AG04449 (cell line): ENCODE measurements around the gene NEURL4.
"Not testable (repeated sequence)": the region's sequence is repeated elsewhere in the genome, so short reads cannot be mapped to it uniquely, and the experiment has no call there.

Experiments used
- CTCF ChIA-PET: fragments of 350-600 bp; formaldehyde crosslinking; extraction: SDS; loops from one replicate; lab custom pipeline; 2021; ENCODE audit warnings: antibody characterized with exemption; lab: Yijun Ruan, JAX
- POLR2A ChIA-PET: fragments of 400-600, 350-600 bp; formaldehyde crosslinking; extraction: SDS; loops from one replicate; lab custom pipeline; 2020; ENCODE audit warnings: antibody characterized with exemption, inconsistent platforms; lab: Yijun Ruan, JAX
- DNase-seq: peaks from one replicate; pipeline ENCODE4 v3.0.0-alpha.2; 2010; ENCODE audit warnings: low read depth, low spot score
- H3K4me3 ChIP-seq: 2 replicates; pipeline ENCODE4 v1.5.1; 2011; ENCODE audit warnings: low read depth, mild to moderate bottlenecking, control low read depth, low read length
- TF ChIP-seq, protein P1 (sequence below): IDR thresholded peaks from one replicate; pipeline ENCODE4 v1.5.1; 2011; ENCODE audit warnings: mild to moderate bottlenecking, moderate library complexity, low read length, control low read depth, inconsistent platforms; ENCODE audit not compliant: insufficient read depth; ENCODE audit errors: missing control alignments

Gene NEURL4

DNA sequence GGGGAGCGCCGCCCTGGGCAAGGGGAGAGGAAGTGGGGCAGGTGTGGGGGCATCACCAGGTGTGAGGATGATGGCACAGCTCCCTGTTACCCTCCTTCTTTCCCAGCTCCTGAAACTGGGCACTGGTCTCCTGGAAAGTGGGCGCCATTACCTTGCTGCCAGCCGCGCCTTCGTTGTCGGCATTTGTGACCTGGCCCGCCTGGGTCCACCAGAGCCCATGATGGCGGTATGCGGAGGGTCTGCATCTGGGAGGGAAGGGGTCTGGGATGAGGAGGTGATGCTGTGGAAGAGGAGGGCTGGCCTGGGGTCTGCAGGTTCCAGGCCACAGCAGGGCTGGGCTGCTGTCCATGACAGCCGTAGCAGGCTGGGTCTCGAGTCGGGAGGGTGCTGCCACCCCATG lies 12.7 kb upstream of the NEURL4 start:
- POLR2A ChIA-PET = interaction anchor here (0.6 to 5.1 kb wide), 2 partner anchors 12 to 231 kb away, joined by 3 to 20 read pairs; no protein-coding TSS in a partner anchor
- DNase-seq = no peak
- no peak overlapping the region for H3K4me3 ChIP-seq
- CTCF ChIA-PET = interaction anchor here (0.9 to 8.6 kb wide), 5 partner anchors 11 to 297 kb away, joined by 3 to 53 read pairs (median 11); partner anchors contain the start of genes NEURL4, SENP3 and SLC2A4
- TF ChIP-seq, protein P1, sequence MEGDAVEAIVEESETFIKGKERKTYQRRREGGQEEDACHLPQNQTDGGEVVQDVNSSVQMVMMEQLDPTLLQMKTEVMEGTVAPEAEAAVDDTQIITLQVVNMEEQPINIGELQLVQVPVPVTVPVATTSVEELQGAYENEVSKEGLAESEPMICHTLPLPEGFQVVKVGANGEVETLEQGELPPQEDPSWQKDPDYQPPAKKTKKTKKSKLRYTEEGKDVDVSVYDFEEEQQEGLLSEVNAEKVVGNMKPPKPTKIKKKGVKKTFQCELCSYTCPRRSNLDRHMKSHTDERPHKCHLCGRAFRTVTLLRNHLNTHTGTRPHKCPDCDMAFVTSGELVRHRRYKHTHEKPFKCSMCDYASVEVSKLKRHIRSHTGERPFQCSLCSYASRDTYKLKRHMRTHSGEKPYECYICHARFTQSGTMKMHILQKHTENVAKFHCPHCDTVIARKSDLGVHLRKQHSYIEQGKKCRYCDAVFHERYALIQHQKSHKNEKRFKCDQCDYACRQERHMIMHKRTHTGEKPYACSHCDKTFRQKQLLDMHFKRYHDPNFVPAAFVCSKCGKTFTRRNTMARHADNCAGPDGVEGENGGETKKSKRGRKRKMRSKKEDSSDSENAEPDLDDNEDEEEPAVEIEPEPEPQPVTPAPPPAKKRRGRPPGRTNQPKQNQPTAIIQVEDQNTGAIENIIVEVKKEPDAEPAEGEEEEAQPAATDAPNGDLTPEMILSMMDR = no peak

GRCh38 chr17:7340179-7340578 lies 11.0 kb upstream of the NEURL4 start:
- ChIA-PET POLR2A (no interaction called here), CTCF (interaction anchor here (0.7 to 3.2 kb wide), 2 partner anchors 220 to 348 kb away, joined by 3 to 11 read pairs; partner anchors contain the start of gene SENP3)
- no peak overlapping the region for H3K4me3 ChIP-seq
- TF ChIP-seq, protein P1 = no peak
- no peak for DNase-seq

DNA sequence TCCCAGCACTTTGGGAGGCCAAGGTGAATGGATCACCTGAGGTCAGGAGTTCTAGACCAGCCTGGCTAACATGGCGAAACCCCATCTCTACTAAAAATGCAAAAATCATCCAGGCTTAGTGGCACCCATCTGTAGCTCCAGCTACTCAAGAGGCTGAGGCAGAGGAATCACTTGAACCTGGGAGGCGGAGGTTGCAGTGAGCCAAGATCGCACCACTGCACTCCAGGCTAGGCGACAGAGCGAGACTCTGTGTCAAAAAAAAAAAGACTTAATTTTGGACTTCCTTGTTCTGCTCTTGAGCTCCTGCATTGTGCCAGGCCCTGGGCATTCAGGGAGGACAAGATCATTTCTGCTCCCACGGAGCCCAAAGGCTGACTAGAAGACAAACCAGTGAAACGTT lies 8.5 kb upstream of the NEURL4 start:
- DNase-seq, H3K4me3 ChIP-seq, POLR2A ChIA-PET: not testable (repeated sequence)
- CTCF ChIA-PET = interaction anchor here (1.4 to 4.3 kb wide), 7 partner anchors 8 to 292 kb away, joined by 3 to 34 read pairs (median 6); partner anchors contain the start of gene SLC2A4

GRCh38 chr17:7336240-7337175 lies 7.4 kb upstream of the NEURL4 start, which contains the start of gene ACAP1:
TSS of gene ACAP1 (plus strand) at chr17:7336529. CDS start at chr17:7336735, 206 bp downstream.
- ChIA-PET POLR2A (no interaction called here), CTCF (interaction anchor here (1.4 to 4.3 kb wide), 6 partner anchors 9 to 291 kb away, joined by 4 to 34 read pairs (median 7); no protein-coding TSS in a partner anchor)
- H3K4me3 ChIP-seq = no peak within 1 kb of the TSS
- TF ChIP-seq, protein P1 = no peak
- no peak for DNase-seq

DNA sequence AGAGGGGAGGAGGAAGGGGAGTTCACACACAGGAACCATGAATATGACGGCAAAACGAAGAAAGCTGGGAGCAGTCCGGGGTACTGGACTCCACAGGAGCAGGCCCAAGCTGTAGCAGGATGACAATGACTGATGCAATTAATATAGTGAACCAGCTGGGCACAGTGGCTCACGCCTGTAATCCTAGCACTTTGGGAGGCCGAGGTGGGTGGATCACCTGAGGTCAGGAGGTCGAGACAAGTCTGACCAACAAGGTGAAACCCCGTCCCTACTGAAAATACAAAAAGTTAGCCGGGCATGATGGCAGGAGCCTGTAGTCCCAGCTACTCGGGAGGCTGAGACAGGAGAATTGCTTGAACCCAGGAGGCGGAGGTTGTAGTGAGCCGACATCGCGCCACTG lies 6.6 kb upstream of the NEURL4 start:
- H3K4me3 ChIP-seq, DNase-seq, POLR2A ChIA-PET: not testable (repeated sequence)
- CTCF ChIA-PET = interaction anchor here (1.5 to 4.3 kb wide), 5 partner anchors 10 to 39 kb away, joined by 3 to 34 read pairs (median 8); no protein-coding TSS in a partner anchor

GRCh38 chr17:7334938-7335538 lies 5.9 kb upstream of the NEURL4 start:
- TF ChIP-seq, protein P1 = no peak
- DNase-seq = no peak
- CTCF ChIA-PET = interaction anchor here (1.5 to 4.3 kb wide), 3 partner anchors 9 to 15 kb away, joined by 3 to 34 read pairs (median 18); no protein-coding TSS in a partner anchor
- H3K4me3 ChIP-seq = no peak overlapping the region
- POLR2A ChIA-PET = no interaction called here

DNA sequence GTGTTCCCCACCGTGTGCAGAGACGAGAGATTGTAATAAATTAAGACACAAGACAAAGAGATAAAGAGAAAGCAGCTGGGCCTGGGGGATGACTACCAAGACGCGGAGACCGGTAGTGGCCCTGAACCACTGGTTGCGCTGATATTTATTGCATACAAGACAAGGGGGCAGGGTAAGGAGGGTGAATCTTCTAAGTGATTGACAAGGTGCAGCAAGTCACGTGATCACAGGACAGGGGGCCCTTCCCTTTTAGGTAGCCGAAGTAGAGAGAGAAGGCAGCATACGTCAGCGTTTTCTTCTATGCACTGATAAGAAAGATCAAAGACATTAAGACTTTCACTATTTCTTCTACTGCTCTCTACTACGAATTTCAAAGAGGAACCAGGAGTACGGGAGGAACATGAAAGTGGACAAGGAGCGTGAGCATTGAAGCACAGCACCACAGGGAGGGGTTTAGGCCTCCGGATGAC lies 3.5 kb upstream of the NEURL4 start:
- POLR2A ChIA-PET, DNase-seq, CTCF ChIA-PET, H3K4me3 ChIP-seq: not testable (repeated sequence)
